NCI-H524 treated with DMSO at 0.1 percent for 48 hours (cell line): ENCODE results near the gene SAMHD1.
"Not testable (repeated sequence)": the region's sequence is repeated elsewhere in the genome, so short reads cannot be mapped to it uniquely, and the experiment has no call there.

Experiments
- DNase-seq: peaks from one replicate; lab custom pipeline; 2025; lab: John Stamatoyannopoulos, UW

The SAMHD1 gene

GRCh38 chr20:36956016-36956415 lies 4.5 kb upstream of the SAMHD1 start:
- no peak for DNase-seq

GRCh38 chr20:36951979-36952738 lies 651 bp upstream of the SAMHD1 start:
- DNase-seq, result no peak

GRCh38 chr20:36950414-36951197 lies 902 bp downstream of the SAMHD1 start:
- DNase-seq, result no peak

- no peak for DNase-seq
Measured at GRCh38 chr20:36941401-36941835, 10.1 kb downstream of the SAMHD1 start.

- no peak for DNase-seq
Measured at GRCh38 chr20:36937402-36937770, 14.1 kb downstream of the SAMHD1 start.

- DNase-seq, result not testable (repeated sequence)
Measured at GRCh38 chr20:36936761-36937401, 14.6 kb downstream of the SAMHD1 start.

- DNase-seq, result no peak
Measured at GRCh38 chr20:36936341-36936740, 15.2 kb downstream of the SAMHD1 start.

GRCh38 chr20:36933571-36933970 lies 17.9 kb downstream of the SAMHD1 start:
- not testable (repeated sequence) for DNase-seq

GRCh38 chr20:36932476-36933426 lies 18.8 kb downstream of the SAMHD1 start:
- DNase-seq, result no peak

- DNase-seq, result not testable (repeated sequence)
Measured at GRCh38 chr20:36932067-36932466, 19.4 kb downstream of the SAMHD1 start.

- no peak for DNase-seq
Measured at GRCh38 chr20:36929691-36930090, 21.8 kb downstream of the SAMHD1 start.

GRCh38 chr20:36929290-36929689 lies 22.2 kb downstream of the SAMHD1 start:
- no peak for DNase-seq

- no peak for DNase-seq
Measured at GRCh38 chr20:36927704-36928103, 23.8 kb downstream of the SAMHD1 start.

GRCh38 chr20:36926653-36927200 lies 24.8 kb downstream of the SAMHD1 start:
- DNase-seq, result no peak

GRCh38 chr20:36925234-36925633 lies 26.3 kb downstream of the SAMHD1 start:
- DNase-seq, result no peak

- DNase-seq, result no peak
Measured at GRCh38 chr20:36924167-36925045, 27.1 kb downstream of the SAMHD1 start.

GRCh38 chr20:36920334-36920730 lies 31.2 kb downstream of the SAMHD1 start:
- DNase-seq, result no peak

- no peak for DNase-seq
Measured at GRCh38 chr20:36919715-36920333, 31.7 kb downstream of the SAMHD1 start.

GRCh38 chr20:36917943-36918342 lies 33.6 kb downstream of the SAMHD1 start:
- DNase-seq, result no peak

- no peak for DNase-seq
Measured at GRCh38 chr20:36917240-36917639, 34.3 kb downstream of the SAMHD1 start.
